Neural cell (in vitro differentiated cells): Measurements from ENCODE around the gene RAP1GAP2. TPM values are rescaled to one million over a fixed set of nuclear protein-coding genes. Genes with fewer than 3 reads are reported as not detected.

Source experiments
- H2AFZ ChIP-seq: fragments of 200-600, 300-800 bp; sonication (generic), shearing (Covaris generic); 2 replicates; pipeline ENCODE4 v1.6.0; 2014; ENCODE audit warnings: low read depth, mild to moderate bottlenecking, antibody characterized with exemption, low read length, moderate library complexity
- H3F3A ChIP-seq: fragments of 200-600 bp; shearing (Covaris generic); 2 replicates; pipeline ENCODE4 v1.6.1; 2016; ENCODE audit warnings: mild to moderate bottlenecking, moderate library complexity, mixed read lengths, antibody characterized with exemption, low read length; ENCODE audit not compliant: insufficient read depth, poor library complexity, severe bottlenecking
- H3K27ac ChIP-seq: fragments of 200-600, 300-800 bp; sonication (generic), shearing (Covaris generic); 2 replicates; pipeline ENCODE4 v1.5.1; 2014; ENCODE audit warnings: mild to moderate bottlenecking, low read length, moderate library complexity
- H3K27me3 ChIP-seq: fragments of 300-800, 200-600 bp; sonication (generic), shearing (Covaris generic); 2 replicates; pipeline ENCODE4 v1.6.0; 2014; ENCODE audit warnings: mild to moderate bottlenecking, low read depth, low read length, moderate library complexity; ENCODE audit not compliant: insufficient read depth
- H3K36me3 ChIP-seq: fragments of 300-800, 200-600 bp; sonication (generic), shearing (Covaris generic); 2 replicates; pipeline ENCODE4 v1.5.1; 2014; ENCODE audit warnings: mild to moderate bottlenecking, antibody characterized with exemption, low read length, moderate library complexity; ENCODE audit not compliant: insufficient read depth
- H3K4me2 ChIP-seq: fragments of 300-800, 200-600 bp; sonication (generic), shearing (Covaris generic); 2 replicates; pipeline ENCODE4 v1.6.0; 2014; ENCODE audit warnings: mild to moderate bottlenecking, low read length
- H3K4me3 ChIP-seq: fragments of 300-800, 200-600 bp; sonication (generic), shearing (Covaris generic); 2 replicates; pipeline ENCODE4 v1.5.1; 2014; ENCODE audit warnings: mild to moderate bottlenecking, low read length, moderate library complexity
- H3K79me2 ChIP-seq: fragments of 200-600 bp; shearing (Covaris generic); replicated peaks from 2 replicates; pipeline ENCODE4 v1.6.0; 2014; ENCODE audit warnings: mild to moderate bottlenecking, low read length, moderate library complexity; ENCODE audit not compliant: insufficient read depth
- H3K9ac ChIP-seq: fragments of 300-800, 200-600 bp; sonication (generic), shearing (Covaris generic); 2 replicates; pipeline ENCODE4 v1.6.1; 2016; ENCODE audit warnings: mild to moderate bottlenecking, low read length, mixed read lengths
- H3K9me2 ChIP-seq: fragments of 200-600 bp; shearing (Covaris generic); 2 replicates; pipeline ENCODE4 v1.6.1; 2016; ENCODE audit warnings: mild to moderate bottlenecking, low read length, mixed read lengths; ENCODE audit not compliant: insufficient read depth
- H3K9me3 ChIP-seq: fragments of 200-600, 300-800 bp; sonication (generic), shearing (Covaris generic); 2 replicates; pipeline ENCODE4 v1.6.1; 2016; ENCODE audit warnings: mild to moderate bottlenecking, mixed run types, low read length, moderate library complexity, mixed read lengths
- H4K20me1 ChIP-seq: fragments of 200-600 bp; shearing (Covaris generic); 2 replicates; pipeline ENCODE4 v1.6.1; 2016; ENCODE audit warnings: mild to moderate bottlenecking, mixed run types; ENCODE audit not compliant: insufficient read depth
- EP300 ChIP-seq: fragments of 450-650 bp; conservative IDR thresholded peaks from 2 replicates; pipeline ENCODE4 v1.6.1; 2014; ENCODE audit warnings: antibody characterized with exemption, mild to moderate bottlenecking, moderate library complexity; ENCODE audit not compliant: poor library complexity, severe bottlenecking
- EZH2 ChIP-seq: fragments of 200-600, 300-800 bp; shearing (Covaris generic), sonication (generic); IDR thresholded peaks from 2 replicates; pipeline ENCODE4 v1.6.1; 2014; ENCODE audit warnings: antibody characterized with exemption, low read length, borderline replicate concordance, mild to moderate bottlenecking; ENCODE audit not compliant: insufficient read depth, poor library complexity, severe bottlenecking
- MXI1 ChIP-seq: fragments of 450-650 bp; conservative IDR thresholded peaks from 2 replicates; pipeline ENCODE4 v1.6.1; 2014; ENCODE audit warnings: antibody characterized with exemption, mild to moderate bottlenecking; ENCODE audit not compliant: poor library complexity, severe bottlenecking
- POLR2AphosphoS5 ChIP-seq: IDR thresholded peaks from 2 replicates; pipeline ENCODE4 v1.6.1; 2012
- RAD21 ChIP-seq: fragments of 450-650 bp; conservative IDR thresholded peaks from 2 replicates; pipeline ENCODE4 v1.6.1; 2014; ENCODE audit warnings: antibody characterized with exemption, mild to moderate bottlenecking, moderate library complexity
- SMC3 ChIP-seq: fragments of 450-650 bp; conservative IDR thresholded peaks from 2 replicates; pipeline ENCODE4 v1.6.1; 2014; ENCODE audit warnings: antibody characterized with exemption, mild to moderate bottlenecking, moderate library complexity; ENCODE audit not compliant: poor library complexity
- TAF1 ChIP-seq: IDR thresholded peaks from 2 replicates; pipeline ENCODE4 v1.6.1; 2012; ENCODE audit warnings: low read depth
- polyA plus RNA-seq: library from polyadenylated mRNA; depleted of rRNA; stranded (reverse); fragments of >200 nt; gene quantifications from 2 replicates; pipeline ENCODE4 v1.2.3, GENCODE V29; 2014
- TF ChIP-seq, protein P1 (sequence below): IDR thresholded peaks from 2 replicates; pipeline ENCODE4 v1.6.1; 2012; ENCODE audit warnings: borderline replicate concordance
- TF ChIP-seq, protein P2 (sequence below): fragments of 450-650 bp; IDR thresholded peaks from 2 replicates; pipeline ENCODE4 v1.5.1; 2014; ENCODE audit warnings: antibody characterized with exemption, mild to moderate bottlenecking, moderate library complexity; ENCODE audit not compliant: poor library complexity, severe bottlenecking

RAP1GAP2 gene
- polyA plus RNA-seq, 1 donor from 2014 or later, result 14.8 TPM

DNA sequence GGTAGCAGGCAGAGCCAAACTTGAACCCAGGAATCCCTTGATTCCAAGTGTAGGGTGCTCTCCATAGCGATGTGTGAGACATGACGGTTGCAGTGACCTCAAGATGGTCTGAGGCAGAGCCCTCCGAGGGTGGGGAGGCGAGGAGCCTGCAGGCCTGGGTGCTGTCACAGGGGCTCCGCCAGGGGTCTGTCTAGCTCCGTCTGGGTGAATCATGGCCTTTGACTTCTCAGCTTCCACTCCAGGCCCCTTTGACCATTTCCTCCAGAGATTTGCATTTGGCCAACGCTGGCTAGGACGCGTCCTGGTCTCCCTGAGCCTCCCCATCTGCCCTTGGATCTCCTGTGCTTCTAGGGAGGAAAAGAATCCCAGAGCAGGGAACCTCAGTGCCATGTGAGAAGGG lies 104.6 kb downstream of the RAP1GAP2 start:
- Histone ChIP-seq H3K4me2 (no peak overlapping the region), H3K27ac (no peak overlapping the region), H3K9ac (no peak overlapping the region), H2AFZ (no peak overlapping the region), H3K9me3 (no peaks in the 10 kb centered on the region), H3K36me3 (no peaks in the 10 kb centered on the region), H3K9me2 (no peaks in the 10 kb centered on the region), H3K79me2 (no peaks in the 10 kb centered on the region), H4K20me1 (no peaks in the 10 kb centered on the region), H3K27me3 (no peaks in the 10 kb centered on the region), H3F3A (no peaks in the 10 kb centered on the region), H3K4me3 (no peak overlapping the region)
- TF ChIP-seq RAD21 (no peak), EP300 (no peak), EZH2 (no peak), POLR2AphosphoS5 (no peak), TAF1 (no peak), MXI1 (no peak), SMC3 (no peak)
- TF ChIP-seq, protein P1, sequence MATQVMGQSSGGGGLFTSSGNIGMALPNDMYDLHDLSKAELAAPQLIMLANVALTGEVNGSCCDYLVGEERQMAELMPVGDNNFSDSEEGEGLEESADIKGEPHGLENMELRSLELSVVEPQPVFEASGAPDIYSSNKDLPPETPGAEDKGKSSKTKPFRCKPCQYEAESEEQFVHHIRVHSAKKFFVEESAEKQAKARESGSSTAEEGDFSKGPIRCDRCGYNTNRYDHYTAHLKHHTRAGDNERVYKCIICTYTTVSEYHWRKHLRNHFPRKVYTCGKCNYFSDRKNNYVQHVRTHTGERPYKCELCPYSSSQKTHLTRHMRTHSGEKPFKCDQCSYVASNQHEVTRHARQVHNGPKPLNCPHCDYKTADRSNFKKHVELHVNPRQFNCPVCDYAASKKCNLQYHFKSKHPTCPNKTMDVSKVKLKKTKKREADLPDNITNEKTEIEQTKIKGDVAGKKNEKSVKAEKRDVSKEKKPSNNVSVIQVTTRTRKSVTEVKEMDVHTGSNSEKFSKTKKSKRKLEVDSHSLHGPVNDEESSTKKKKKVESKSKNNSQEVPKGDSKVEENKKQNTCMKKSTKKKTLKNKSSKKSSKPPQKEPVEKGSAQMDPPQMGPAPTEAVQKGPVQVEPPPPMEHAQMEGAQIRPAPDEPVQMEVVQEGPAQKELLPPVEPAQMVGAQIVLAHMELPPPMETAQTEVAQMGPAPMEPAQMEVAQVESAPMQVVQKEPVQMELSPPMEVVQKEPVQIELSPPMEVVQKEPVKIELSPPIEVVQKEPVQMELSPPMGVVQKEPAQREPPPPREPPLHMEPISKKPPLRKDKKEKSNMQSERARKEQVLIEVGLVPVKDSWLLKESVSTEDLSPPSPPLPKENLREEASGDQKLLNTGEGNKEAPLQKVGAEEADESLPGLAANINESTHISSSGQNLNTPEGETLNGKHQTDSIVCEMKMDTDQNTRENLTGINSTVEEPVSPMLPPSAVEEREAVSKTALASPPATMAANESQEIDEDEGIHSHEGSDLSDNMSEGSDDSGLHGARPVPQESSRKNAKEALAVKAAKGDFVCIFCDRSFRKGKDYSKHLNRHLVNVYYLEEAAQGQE, result no peak
- TF ChIP-seq, protein P2, sequence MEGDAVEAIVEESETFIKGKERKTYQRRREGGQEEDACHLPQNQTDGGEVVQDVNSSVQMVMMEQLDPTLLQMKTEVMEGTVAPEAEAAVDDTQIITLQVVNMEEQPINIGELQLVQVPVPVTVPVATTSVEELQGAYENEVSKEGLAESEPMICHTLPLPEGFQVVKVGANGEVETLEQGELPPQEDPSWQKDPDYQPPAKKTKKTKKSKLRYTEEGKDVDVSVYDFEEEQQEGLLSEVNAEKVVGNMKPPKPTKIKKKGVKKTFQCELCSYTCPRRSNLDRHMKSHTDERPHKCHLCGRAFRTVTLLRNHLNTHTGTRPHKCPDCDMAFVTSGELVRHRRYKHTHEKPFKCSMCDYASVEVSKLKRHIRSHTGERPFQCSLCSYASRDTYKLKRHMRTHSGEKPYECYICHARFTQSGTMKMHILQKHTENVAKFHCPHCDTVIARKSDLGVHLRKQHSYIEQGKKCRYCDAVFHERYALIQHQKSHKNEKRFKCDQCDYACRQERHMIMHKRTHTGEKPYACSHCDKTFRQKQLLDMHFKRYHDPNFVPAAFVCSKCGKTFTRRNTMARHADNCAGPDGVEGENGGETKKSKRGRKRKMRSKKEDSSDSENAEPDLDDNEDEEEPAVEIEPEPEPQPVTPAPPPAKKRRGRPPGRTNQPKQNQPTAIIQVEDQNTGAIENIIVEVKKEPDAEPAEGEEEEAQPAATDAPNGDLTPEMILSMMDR, result no peak

DNA sequence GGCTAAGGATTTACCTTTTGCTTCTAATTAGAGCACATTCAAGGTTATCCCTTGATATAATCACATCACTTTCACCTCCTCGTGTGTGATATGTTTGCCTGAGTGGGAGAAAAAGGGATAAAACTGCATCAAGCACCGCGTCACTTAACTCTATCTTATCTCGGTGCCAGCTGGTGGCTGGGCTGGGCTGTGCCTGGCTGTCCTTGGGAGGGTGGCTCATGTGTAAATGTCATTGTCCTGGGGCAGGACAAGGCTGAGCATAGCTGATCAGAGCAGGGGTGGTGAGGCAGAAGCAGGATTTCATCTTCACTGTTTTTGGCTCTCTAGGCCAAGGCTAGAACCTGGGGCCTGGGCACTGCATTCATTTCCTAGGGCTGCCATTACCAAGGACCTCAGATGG lies 105.3 kb downstream of the RAP1GAP2 start:
- no peak overlapping the region for H3K27ac ChIP-seq
- H3K4me3 ChIP-seq, result no peak overlapping the region
- H3K9me3 ChIP-seq, result no peaks in the 10 kb centered on the region
- no peaks in the 10 kb centered on the region for H3K9me2 ChIP-seq
- H3K36me3 ChIP-seq, result no peaks in the 10 kb centered on the region
- no peak overlapping the region for H3K4me2 ChIP-seq
- H3K9ac ChIP-seq, result no peak overlapping the region
- no peaks in the 10 kb centered on the region for H3K27me3 ChIP-seq
- no peak overlapping the region for H2AFZ ChIP-seq
- no peaks in the 10 kb centered on the region for H3F3A ChIP-seq
- no peaks in the 10 kb centered on the region for H3K79me2 ChIP-seq
- no peak for TF ChIP-seq TAF1
- TF ChIP-seq, protein P2, result no peak
- TF ChIP-seq, protein P1, result no peak
- no peak for TF ChIP-seq POLR2AphosphoS5
- TF ChIP-seq SMC3, result no peak
- no peak for TF ChIP-seq MXI1
- TF ChIP-seq EP300, result no peak
- TF ChIP-seq EZH2, result no peak
- no peak for TF ChIP-seq RAD21
- no peaks in the 10 kb centered on the region for H4K20me1 ChIP-seq
